ENCODE measurements around the gene PPM1M.
"Not testable (repeated sequence)": the region's sequence is repeated elsewhere in the genome, so short reads cannot be mapped to it uniquely, and the experiment has no call there.

PPM1M gene

GRCh38 chr3:52279596-52279995 is 34.0 kb downstream of the PPM1M start:
- no peak for DNase-seq

DNA sequence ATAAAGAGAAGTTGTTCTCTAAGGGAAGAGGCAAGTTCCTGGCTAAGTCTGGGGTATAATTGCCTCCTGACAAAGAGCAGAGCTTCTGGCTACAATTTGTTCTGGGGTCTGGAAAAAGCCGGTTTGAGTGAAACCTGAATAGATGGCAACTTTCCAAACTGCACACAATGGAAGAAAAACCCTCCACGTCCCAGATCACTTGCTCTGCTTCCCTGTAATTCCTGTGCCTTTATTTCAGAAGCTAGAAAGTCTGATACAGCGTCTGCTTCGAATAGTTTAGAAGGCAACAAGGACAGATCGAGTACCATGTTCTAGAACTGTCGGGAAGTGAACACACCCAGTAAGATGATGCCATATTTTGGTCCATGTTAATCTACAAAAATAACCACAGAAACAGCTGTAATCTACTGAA is 34.5 kb downstream of the PPM1M start:
- no peak for DNase-seq

DNA sequence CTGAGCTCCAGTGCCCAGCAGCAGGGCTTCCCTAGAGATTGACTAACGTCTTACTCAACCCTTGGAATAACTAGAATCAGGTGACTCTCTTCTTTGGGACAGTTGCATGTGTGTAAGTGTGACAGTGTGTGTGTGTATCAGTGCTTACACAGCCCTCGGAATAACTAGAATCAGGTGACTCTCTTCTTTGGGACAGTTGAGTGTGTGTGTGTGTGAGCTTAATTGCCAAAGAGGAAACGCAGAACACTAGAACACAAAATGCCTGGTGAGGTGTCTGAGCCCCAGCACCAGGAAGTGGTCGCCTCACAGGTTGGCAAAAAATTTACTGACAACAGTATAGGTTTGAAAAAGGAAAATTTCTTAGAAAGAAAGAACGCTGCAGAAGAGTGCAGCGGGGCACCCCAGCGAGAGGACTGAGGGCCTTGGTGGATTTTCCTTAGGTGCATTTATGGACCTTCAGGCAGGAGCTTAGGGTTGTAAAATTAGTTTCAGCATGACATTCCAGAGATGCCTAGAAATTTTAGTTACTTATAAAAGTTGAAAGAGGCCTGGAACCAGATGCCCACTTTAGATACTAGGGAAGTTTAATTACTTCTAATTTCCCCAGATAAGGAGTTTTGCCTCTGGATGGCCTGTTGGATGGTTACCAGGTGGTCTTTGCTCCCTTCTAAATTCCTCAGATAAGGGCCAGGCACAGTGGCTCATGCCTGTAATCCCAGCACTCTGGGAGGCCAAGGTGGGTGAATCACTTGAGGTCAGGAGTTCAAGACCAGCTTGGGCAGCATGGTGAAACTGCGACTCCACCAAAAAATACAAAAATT is 36.6 kb downstream of the PPM1M start:
- DNase-seq, result peak; percentile 54

DNA sequence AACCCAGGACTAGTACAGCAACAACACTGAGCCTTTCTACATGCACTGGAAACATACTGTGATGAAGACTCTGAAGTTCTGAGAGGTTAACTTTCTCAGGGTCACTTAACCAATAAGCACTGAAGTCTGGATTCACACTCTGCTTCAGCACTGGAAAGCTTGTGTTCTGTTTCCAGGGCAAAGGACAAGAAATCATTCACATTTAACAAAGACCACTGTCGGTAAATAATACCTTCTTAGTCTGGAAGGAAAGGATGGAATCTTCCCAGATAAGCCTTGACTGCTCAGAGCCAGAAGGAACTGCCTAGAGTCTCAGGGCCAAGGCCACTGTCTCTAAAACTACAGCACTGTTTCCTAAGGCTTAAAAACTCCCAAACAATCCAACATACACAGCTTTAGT is 37.7 kb downstream of the PPM1M start:
- DNase-seq, result no peak

DNA sequence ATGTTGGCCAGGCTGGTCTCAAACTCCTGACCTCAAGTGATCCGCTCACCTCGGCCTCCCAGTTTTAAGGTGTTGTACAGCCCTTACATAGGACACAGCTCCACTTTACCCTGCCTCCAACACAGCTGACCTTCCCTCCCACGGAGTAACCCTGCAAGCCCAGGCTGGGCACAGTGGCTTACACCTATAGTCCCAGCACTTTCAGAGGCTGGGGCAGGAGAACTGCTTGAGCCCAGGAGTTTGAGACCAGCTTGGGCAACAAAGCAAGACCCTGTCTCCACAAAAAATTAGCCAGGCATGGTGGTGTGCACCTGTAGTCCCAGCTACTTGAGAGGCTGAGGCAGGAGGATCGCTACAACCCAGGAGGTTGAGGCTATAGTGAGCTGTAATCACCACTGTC is 38.5 kb downstream of the PPM1M start:
- not testable (repeated sequence) for DNase-seq

- DNase-seq, result no peak
Observed at GRCh38 chr3:52286777-52287110, 41.2 kb downstream of the PPM1M start.

GRCh38 chr3:52288674-52289073 is 43.1 kb downstream of the PPM1M start:
- no peak for DNase-seq

DNA sequence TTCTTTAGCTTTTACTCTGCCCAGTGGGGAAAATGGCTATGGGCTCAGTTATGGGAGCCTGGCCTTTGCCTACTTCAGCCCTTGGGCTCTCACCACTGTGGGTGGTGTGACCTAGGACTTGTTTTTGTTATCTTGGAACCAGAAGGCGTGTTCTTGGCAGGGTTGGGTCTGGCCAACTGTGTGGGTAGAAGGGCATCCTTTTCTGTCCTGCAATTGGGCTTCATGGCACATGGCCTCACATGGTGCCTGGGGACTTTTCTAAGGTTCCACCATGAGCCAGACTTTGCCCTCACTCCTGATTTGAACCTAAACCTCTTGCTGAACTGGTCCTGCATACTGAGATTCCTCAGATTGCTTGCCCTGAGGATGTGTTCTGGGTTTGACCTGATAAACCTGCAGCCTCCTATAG is 43.8 kb downstream of the PPM1M start:
- DNase-seq, result no peak

DNA sequence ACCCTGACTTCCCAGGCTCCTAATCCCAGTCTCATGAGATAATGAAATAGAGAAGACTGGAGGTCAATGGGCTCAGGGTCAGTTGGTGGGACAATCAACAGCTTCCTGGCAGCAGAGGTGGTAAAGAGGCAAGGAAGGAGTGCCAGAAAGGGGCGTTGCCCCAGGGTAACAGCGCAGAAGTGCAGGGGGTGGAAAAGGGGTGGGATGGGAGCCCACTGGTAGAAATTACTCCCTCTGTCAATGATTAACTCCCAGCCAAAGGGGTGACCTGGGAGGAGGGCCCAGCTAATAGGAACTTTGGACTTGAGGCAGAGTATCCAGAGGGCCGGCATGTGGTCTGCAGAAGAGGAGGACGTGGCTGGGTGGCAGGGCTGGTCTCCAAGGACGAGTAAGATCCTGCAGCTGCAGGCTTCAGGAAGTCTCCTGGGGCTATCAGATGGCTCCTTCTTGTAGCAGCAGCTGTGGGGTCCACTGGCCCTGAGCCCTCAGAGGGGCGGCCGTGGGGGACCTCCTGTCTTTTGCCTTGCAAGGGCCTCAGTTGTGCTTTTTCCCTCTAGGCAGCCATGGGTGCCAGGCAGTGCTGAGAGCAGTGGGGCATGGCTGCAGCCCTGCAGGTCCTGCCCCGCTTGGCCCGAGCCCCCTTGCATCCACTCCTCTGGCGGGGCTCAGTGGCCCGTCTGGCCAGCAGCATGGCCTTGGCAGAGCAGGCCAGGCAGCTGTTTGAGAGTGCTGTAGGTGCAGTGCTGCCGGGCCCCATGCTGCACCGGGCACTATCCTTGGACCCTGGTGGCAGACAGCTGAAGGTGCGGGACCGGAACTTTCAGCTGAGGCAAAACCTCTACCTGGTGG is 44.4 kb downstream of the PPM1M start:
- DNase-seq, result no peak

DNA sequence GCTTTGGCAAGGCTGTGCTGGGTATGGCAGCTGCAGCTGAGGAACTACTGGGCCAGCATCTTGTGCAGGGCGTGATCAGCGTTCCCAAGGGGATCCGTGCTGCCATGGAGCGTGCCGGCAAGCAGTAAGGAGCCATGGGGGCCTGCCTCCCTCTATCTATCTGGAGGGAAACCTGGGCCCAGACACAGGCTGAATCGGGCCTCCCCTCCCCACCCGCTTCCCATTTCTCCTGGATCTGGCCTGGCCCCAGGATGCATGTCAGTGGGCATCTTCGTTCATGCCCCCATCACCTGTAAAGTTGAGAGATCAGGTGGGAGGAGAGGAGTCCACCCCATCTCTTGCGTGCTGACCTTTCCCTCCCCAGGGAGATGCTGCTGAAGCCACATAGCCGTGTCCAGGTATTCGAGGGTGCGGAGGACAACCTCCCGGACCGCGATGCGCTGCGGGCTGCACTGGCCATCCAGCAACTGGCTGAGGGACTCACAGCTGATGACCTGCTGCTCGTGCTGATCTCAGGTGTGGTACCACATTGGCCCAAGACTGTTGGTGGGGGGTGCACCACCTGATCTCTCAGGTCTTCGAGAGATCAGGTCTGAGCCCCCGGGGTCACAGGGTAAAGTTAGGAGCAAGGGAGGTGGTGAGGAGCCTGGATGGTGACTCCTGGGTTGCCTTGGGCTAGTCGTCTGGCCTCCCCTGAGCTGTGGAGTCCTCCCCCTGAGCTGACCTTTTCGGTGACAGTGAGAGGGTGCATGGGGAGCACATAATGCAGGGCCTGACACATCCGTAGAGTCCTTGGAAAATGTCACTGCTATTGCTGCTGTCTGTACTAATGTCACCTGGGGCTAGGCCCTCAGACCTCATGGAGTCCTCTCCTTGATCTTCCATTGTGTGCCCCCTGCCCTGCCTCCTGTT is 45.3 kb downstream of the PPM1M start:
- DNase-seq, result no peak

DNA sequence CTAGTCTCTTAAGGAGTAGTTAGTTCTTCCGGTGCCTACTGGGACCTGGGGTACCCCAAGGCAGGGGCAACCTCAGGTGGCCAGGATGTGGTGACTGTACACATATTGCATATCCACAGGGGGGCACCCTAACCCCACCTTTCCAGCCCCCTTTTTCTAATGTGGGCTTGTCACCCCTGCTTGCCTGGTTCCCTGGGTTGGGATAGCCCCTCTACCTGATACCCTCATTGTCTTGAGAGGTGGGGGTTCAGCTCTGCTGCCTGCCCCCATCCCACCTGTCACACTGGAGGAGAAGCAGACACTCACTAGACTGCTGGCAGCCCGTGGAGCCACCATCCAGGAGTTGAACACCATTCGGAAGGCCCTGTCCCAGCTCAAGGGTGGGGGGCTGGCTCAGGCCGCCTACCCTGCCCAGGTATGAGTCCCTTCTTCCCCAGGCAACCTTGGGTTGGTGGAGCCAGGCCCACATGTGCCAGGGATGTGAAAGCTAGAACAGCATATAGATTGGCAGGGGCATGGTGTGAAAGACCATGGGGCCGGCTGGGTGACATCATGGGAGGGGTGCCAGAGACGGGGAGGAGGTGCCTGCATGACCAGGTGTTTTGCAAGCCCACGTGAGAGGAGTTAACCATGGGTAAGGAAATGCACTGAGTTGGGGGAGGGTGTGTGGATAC is 46.1 kb downstream of the PPM1M start:
- peak; percentile 49 for DNase-seq

GRCh38 chr3:52292247-52293065 is 46.9 kb downstream of the PPM1M start:
- DNase-seq, result no peak

- DNase-seq, result no peak
Observed at GRCh38 chr3:52293491-52294319, 48.1 kb downstream of the PPM1M start.

DNA sequence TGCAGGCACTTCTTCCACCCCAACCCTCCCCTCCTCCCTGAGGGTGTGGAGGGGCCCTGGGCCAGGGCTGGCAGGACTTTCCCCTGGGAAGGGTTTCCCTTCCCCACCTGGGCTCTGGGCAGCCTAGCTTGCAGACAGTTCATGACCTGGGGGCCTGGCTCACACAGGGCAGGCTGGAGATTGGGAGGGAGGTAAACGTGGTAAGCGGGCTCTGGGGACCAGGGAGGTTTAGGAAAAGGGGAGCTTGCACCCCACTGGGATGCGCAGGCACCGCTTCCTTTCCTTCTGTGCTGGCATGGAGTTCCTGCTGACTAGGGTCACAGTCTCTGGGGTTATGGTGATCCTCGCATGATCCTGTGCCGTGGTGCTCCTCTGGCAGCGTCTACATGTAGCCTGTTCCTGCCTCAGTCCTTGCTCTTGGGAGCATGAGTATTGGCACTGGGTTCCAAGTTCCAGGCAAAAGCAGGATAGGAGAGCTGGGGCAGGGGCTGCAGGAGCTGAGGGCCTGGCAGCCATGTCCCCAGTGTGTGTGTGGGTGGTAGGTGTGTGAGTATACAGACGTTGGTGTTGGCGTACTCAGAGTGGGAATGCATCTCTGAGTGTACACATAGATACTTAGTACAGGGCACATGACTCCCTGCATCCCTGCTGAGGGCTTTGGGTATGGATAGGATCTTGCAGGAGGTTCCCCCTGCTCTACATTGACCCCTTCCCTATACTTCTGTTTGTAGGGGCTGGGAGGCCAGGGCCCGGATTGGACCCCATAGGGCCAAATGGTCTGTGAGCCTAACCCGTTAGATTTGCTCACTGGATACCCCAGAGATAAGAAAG is 49.0 kb downstream of the PPM1M start:
- DNase-seq, result no peak

GRCh38 chr3:52295671-52296208 is 50.2 kb downstream of the PPM1M start:
- DNase-seq, result no peak

- no peak for DNase-seq
Observed at GRCh38 chr3:52297242-52298148, 51.9 kb downstream of the PPM1M start.

DNA sequence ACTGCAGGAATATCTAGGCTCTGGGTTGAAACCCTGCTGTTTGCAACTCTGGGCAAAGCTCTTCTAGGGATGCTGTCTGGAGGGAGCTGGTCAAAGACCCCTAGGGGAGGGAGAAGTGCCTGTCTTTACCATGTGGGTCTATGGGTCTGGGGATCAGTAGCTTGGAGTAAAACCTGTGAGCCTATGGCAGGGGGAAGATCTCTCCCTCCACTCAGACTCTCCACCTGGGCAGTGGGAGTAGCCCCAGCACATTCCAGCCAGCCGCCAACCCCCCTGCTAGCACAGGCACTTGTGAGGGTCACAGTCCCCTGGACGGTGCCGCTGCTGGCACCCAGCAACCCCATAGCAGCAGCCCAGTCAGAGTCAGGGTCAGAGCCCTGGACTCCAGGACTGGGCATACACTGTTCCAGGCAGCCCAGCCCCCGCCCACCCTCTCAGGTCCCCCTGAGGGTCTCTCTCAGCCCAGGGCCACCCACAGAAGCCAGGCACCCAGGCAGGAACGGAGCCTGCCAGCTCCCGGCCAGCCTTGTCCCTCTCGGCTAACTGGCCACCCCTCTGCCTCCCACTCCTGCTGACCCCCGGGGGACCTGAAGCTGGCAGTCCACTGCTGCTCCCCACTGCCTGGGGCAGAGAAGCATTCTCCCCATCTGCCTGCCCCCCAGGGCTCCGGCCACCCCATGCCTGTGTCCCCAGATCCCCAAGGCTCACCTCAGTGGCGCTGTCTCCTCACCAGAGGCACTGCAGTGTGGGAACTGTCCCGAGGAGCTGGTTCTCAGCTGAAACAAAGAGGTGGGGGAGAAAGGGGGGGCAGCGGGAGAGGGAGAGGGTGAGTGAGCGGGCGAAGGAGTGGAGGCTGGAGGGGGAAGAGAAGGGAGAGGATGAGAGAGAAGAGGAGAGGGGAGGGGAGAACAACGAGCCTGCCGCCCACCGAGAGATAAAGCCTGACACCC is 52.9 kb downstream of the PPM1M start:
- DNase-seq, result no peak
